Gastrocnemius medialis (tissue), 4 donors: Measurements from ENCODE around the gene DAB2IP. TPM values are rescaled to one million over a fixed set of nuclear protein-coding genes. Genes with fewer than 3 reads are reported as not detected.
A peak's percentile ranks its signal among the peaks of the same experiment; 100 is the strongest.

ENCODE experiments used
- ATAC-seq, 2 donors: fragments of 150-250 bp; one replicate each; pipeline ENCODE4 v1.9.1; 2016
- DNase-seq, 2 donors: peaks; one replicate each; pipeline ENCODE4 v3.0.0-alpha.2; 2019
- H3K27ac ChIP-seq, 4 donors: fragments of 200-600 bp; sonication (generic); 1 replicate in 1 of 4; 2 replicates in 3 of 4; pipeline ENCODE4 v1.5.1; 2016 to 2018; ENCODE audit warnings: mild to moderate bottlenecking in 2 of 4, moderate library complexity in 1 of 4
- H3K27me3 ChIP-seq, 3 donors: fragments of 200-600 bp; sonication (generic) in 2 of 3; 1 replicate in 1 of 3; 2 replicates in 2 of 3; pipeline versions ENCODE4 v1.5.1 to v1.6.0; 2016 to 2019; ENCODE audit warnings: mild to moderate bottlenecking in 1 of 3, moderate library complexity in 1 of 3
- H3K36me3 ChIP-seq, 2 donors: fragments of 200-600 bp; sonication (generic) in 1 of 2; one replicate each; pipeline ENCODE4 v1.5.1; 2017 to 2018
- H3K4me1 ChIP-seq, 2 donors: fragments of 200-600 bp; sonication (generic) in 1 of 2; one replicate each; pipeline ENCODE4 v1.5.1; 2016 to 2017; ENCODE audit warnings: mild to moderate bottlenecking in 2 of 2
- H3K4me3 ChIP-seq, 4 donors: fragments of 200-600 bp; sonication (generic) in 3 of 4; 1 replicate in 1 of 4; 2 replicates in 3 of 4; pipeline ENCODE4 v1.5.1; 2016 to 2019; ENCODE audit warnings: mild to moderate bottlenecking in 2 of 4
- H3K9me3 ChIP-seq, 3 donors: fragments of 200-600 bp; sonication (generic) in 2 of 3; 1 replicate in 1 of 3; 2 replicates in 2 of 3; pipeline ENCODE4 v1.5.1; 2016 to 2019
- POLR2A ChIP-seq, 2 donors: fragments of 450-650 bp; IDR thresholded peaks; one replicate each; pipeline ENCODE4 v1.6.1; 2017; ENCODE audit warnings: antibody characterized with exemption in 2 of 2, mild to moderate bottlenecking in 2 of 2, moderate library complexity in 2 of 2
- in situ Hi-C, 4 donors: fragments of 200-750 bp; cut with MboI; loops; one replicate each; pipeline versions ENCODE4 v1.15.0 to v1.8.0; 2017; ENCODE audit warnings: low sequenced_read_pairs in 4 of 4
- intact Hi-C: fragments of 100-400 bp; cut with DNase I; formaldehyde crosslinking; loops from one replicate; pipeline ENCODE4 v1.15.1; 2023; ENCODE audit warnings: low total_unique reads
- total RNA-seq, 4 donors: library from RNA; depleted of rRNA; stranded (reverse); fragments of >200 nt; gene quantifications; one replicate each; pipeline versions ENCODE4 v1.1.0 to v1.2.3, GENCODE V29; 2016
- TF ChIP-seq, protein P1 (sequence below), 5 experiments: fragments of 450-650 bp in 3 of 5; fragments of 200-600 bp in 2 of 5; sonication (generic) in 2 of 5; IDR thresholded peaks in 4 of 5; conservative IDR thresholded peaks in 1 of 5; 1 replicate in 4 of 5; 2 replicates in 1 of 5; pipeline ENCODE4 v1.5.1; 2016 to 2019; ENCODE audit warnings: antibody characterized with exemption in 5 of 5, mild to moderate bottlenecking in 3 of 5, moderate library complexity in 3 of 5

The DAB2IP gene
- total RNA-seq, 4 donors from 2014 or later, result 22.7 to 68.2 (median 37.4) TPM

DNA sequence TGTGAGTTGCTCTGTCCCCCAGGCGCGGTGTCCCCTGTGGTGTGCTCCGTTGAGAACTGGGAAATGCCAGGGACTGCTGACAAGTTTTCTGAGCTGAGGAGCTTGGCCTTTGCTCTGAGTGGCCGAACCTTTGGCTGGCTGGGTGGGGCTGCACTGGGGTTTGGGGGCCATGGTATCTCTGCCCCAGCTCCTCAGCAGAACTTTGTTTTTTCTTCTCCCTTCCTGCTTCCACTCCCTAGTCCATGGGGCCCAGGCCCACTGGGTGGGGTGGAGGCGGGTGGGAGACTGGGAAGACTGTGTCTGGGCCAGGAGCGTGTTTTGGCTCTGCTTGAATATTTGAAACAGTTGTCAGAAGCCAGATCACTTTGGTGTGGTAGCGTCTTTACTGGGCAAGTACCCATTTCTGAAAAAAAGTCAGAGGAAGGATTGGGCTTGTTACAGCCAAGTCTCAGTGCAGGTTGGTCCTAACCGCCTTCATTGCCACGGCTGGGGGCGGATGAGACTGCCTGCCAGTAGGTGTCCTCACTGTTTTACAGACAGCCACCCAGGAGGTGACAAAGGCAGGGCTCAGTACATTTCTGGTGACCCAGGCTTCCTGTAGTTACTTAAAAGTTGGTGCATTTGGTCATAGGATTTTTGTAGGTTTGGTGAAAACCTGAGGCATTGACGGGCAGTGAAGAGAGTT is 92.7 kb downstream of the DAB2IP start:
- in situ Hi-C loops, result no loop called here
- DNase-seq (peak; percentile 70 to 79), ATAC-seq (peak; percentile 64 to 65)
- TF ChIP-seq, protein P1, sequence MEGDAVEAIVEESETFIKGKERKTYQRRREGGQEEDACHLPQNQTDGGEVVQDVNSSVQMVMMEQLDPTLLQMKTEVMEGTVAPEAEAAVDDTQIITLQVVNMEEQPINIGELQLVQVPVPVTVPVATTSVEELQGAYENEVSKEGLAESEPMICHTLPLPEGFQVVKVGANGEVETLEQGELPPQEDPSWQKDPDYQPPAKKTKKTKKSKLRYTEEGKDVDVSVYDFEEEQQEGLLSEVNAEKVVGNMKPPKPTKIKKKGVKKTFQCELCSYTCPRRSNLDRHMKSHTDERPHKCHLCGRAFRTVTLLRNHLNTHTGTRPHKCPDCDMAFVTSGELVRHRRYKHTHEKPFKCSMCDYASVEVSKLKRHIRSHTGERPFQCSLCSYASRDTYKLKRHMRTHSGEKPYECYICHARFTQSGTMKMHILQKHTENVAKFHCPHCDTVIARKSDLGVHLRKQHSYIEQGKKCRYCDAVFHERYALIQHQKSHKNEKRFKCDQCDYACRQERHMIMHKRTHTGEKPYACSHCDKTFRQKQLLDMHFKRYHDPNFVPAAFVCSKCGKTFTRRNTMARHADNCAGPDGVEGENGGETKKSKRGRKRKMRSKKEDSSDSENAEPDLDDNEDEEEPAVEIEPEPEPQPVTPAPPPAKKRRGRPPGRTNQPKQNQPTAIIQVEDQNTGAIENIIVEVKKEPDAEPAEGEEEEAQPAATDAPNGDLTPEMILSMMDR (IDR thresholded peaks at IDR 0.05 in 4 of 5, conservative IDR thresholded peaks at IDR 0.05 in 1 of 5), result peak; percentile 34 to 73 (median 58)
- no peak for TF ChIP-seq POLR2A (IDR thresholded peaks at IDR 0.05)
- H3K36me3 ChIP-seq, result no peaks in the 10 kb centered on the region
- H3K4me1 ChIP-seq, result peaks cover 81 to 84% of the 10 kb centered on the region in 2 donors
- no peaks in the 10 kb centered on the region for H3K9me3 ChIP-seq
- peak overlapping the region; percentile 54 to 61 (median 56) for H3K4me3 ChIP-seq
- intact Hi-C loops, result loop anchor here (1.0 to 10.0 kb wide), 5 partner anchors 57 to 521 kb away; partner anchors contain the start of genes MRRF and RBM18
- H3K27ac ChIP-seq, result peak overlapping the region; percentile 91 to 98 (median 94)
- H3K27me3 ChIP-seq, result no peaks in the 10 kb centered on the region

- intact Hi-C loops (loop anchor here (1.0 to 10.0 kb wide), 5 partner anchors 58 to 520 kb away; partner anchors contain the start of genes MRRF and RBM18), in situ Hi-C loops (no loop called here)
- Histone ChIP-seq H3K4me1 (peaks cover 81 to 84% of the 10 kb centered on the region in 2 donors), H3K4me3 (peak overlapping the region; percentile 14 to 61 (median 56)), H3K36me3 (no peaks in the 10 kb centered on the region), H3K27me3 (no peaks in the 10 kb centered on the region), H3K27ac (peak overlapping the region; percentile 91 to 98 (median 94)), H3K9me3 (no peaks in the 10 kb centered on the region)
- TF ChIP-seq, protein P1 (IDR thresholded peaks at IDR 0.05 in 4 of 5, conservative IDR thresholded peaks at IDR 0.05 in 1 of 5), result no peak
- no peak for TF ChIP-seq POLR2A (IDR thresholded peaks at IDR 0.05)
- ATAC-seq (no peak), DNase-seq (no peak)
Measured at GRCh38 chr9:121744687-121745395, 93.4 kb downstream of the DAB2IP start.

- DNase-seq (no peak), ATAC-seq (no peak)
- Histone ChIP-seq H3K27me3 (no peaks in the 10 kb centered on the region), H3K27ac (peak overlapping the region; percentile 91 to 98 (median 94)), H3K4me3 (no peak overlapping the region), H3K4me1 (peaks cover 82 to 84% of the 10 kb centered on the region in 2 donors), H3K36me3 (no peaks in the 10 kb centered on the region), H3K9me3 (no peaks in the 10 kb centered on the region)
- in situ Hi-C loops, result no loop called here
- intact Hi-C loops, result loop anchor here (10.0 kb wide), 1 partner anchor 519 kb away; the partner anchor contains the start of genes MRRF and RBM18
- TF ChIP-seq POLR2A (IDR thresholded peaks at IDR 0.05), result no peak
- TF ChIP-seq, protein P1 (IDR thresholded peaks at IDR 0.05 in 4 of 5, conservative IDR thresholded peaks at IDR 0.05 in 1 of 5), result no peak
Measured at GRCh38 chr9:121745396-121745695, 93.9 kb downstream of the DAB2IP start.

DNA sequence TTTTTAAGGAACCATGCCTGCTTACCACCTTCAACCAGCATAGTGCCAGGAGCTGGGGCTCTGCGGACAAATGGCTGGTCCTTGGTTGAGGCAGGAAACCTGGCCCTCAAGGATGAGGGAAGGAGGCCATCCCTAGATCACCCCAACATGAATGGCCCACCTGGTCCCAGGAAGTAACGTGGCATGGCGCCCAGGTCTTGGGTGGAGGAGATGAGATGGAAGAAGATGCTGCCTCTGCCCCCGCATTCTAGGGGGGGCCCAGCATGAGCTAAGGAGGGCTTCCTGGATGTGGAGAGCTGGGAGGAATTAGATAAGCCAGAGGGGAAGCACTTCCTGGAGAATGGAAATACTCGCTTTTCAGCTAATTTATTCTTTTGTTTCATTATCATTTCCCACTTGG is 95.0 kb downstream of the DAB2IP start:
- H3K4me3 ChIP-seq, result no peak overlapping the region
- H3K27me3 ChIP-seq, result no peaks in the 10 kb centered on the region
- no peak for TF ChIP-seq POLR2A (IDR thresholded peaks at IDR 0.05)
- TF ChIP-seq, protein P1 (IDR thresholded peaks at IDR 0.05 in 4 of 5, conservative IDR thresholded peaks at IDR 0.05 in 1 of 5), result no peak
- DNase-seq (no peak), ATAC-seq (no peak)
- intact Hi-C loops, result loop anchor here (1.0 to 10.0 kb wide), 2 partner anchors 115 to 518 kb away; partner anchors contain the start of genes MRRF and RBM18
- peak overlapping the region; percentile 33 to 94 (median 92) for H3K27ac ChIP-seq
- H3K4me1 ChIP-seq, result peaks cover 80 to 84% of the 10 kb centered on the region in 2 donors
- in situ Hi-C loops, result no loop called here
- H3K9me3 ChIP-seq, result no peaks in the 10 kb centered on the region
- no peaks in the 10 kb centered on the region for H3K36me3 ChIP-seq
